Measurements from ENCODE around the gene GLCCI1. TPM values are rescaled to one million over a fixed set of nuclear protein-coding genes. Genes with fewer than 3 reads are reported as not detected.
"Not testable (repeated sequence)": the region's sequence is repeated elsewhere in the genome, so short reads cannot be mapped to it uniquely, and the experiment has no call there.

GLCCI1 gene
- total RNA-seq, 1 experiment from 2014 or later: 35.3 TPM

- in situ Hi-C loops (cut with HindIII; ENCODE audit: low sequenced_read_pairs): no loop called here
- peak; percentile 81 for DNase-seq (ENCODE audit: low spot score)
Observed at GRCh38 chr7:8068892-8069686, 100.5 kb downstream of the GLCCI1 start.

- DNase-seq (ENCODE audit: low spot score): peak; percentile 90
- in situ Hi-C loops (cut with HindIII; ENCODE audit: low sequenced_read_pairs): no loop called here
Observed at GRCh38 chr7:8070451-8071180, 102.0 kb downstream of the GLCCI1 start.

- no peak for DNase-seq (ENCODE audit: low spot score)
- in situ Hi-C loops (cut with HindIII; ENCODE audit: low sequenced_read_pairs): no loop called here
Observed at GRCh38 chr7:8078418-8078817, 109.8 kb downstream of the GLCCI1 start.

GRCh38 chr7:8082762-8083161, 114.2 kb downstream of the GLCCI1 start:
- DNase-seq (ENCODE audit: low spot score): no peak
- in situ Hi-C loops (cut with HindIII; ENCODE audit: low sequenced_read_pairs): no loop called here

GRCh38 chr7:8084836-8085235, 116.2 kb downstream of the GLCCI1 start:
- DNase-seq (ENCODE audit: low spot score): no peak
- in situ Hi-C loops (cut with HindIII; ENCODE audit: low sequenced_read_pairs): no loop called here

GRCh38 chr7:8085420-8085819, 116.8 kb downstream of the GLCCI1 start:
- in situ Hi-C loops (cut with HindIII; ENCODE audit: low sequenced_read_pairs): no loop called here
- no peak for DNase-seq (ENCODE audit: low spot score)

- no peak for DNase-seq (ENCODE audit: low spot score)
- in situ Hi-C loops (cut with HindIII; ENCODE audit: low sequenced_read_pairs): no loop called here
Observed at GRCh38 chr7:8086239-8086638, 117.6 kb downstream of the GLCCI1 start.

- in situ Hi-C loops (cut with HindIII; ENCODE audit: low sequenced_read_pairs): no loop called here
- DNase-seq (ENCODE audit: low spot score): peak; percentile 80
Observed at GRCh38 chr7:8089036-8089780, 120.6 kb downstream of the GLCCI1 start.

GRCh38 chr7:8092140-8092539, 123.5 kb downstream of the GLCCI1 start:
- in situ Hi-C loops (cut with HindIII; ENCODE audit: low sequenced_read_pairs): no loop called here
- no peak for DNase-seq (ENCODE audit: low spot score)

- in situ Hi-C loops (cut with HindIII; ENCODE audit: low sequenced_read_pairs): no loop called here
- DNase-seq (ENCODE audit: low spot score): peak; percentile 82
Observed at GRCh38 chr7:8094164-8095140, 125.9 kb downstream of the GLCCI1 start.

GRCh38 chr7:8101292-8101691, 132.7 kb downstream of the GLCCI1 start:
- in situ Hi-C loops (cut with HindIII; ENCODE audit: low sequenced_read_pairs); DNase-seq (ENCODE audit: low spot score): not testable (repeated sequence)

- DNase-seq (ENCODE audit: low spot score): no peak
- in situ Hi-C loops (cut with HindIII; ENCODE audit: low sequenced_read_pairs): no loop called here
Observed at GRCh38 chr7:8103282-8103681, 134.7 kb downstream of the GLCCI1 start.

- no peak for DNase-seq (ENCODE audit: low spot score)
- in situ Hi-C loops (cut with HindIII; ENCODE audit: low sequenced_read_pairs): no loop called here
Observed at GRCh38 chr7:8105449-8106095, 137.0 kb downstream of the GLCCI1 start.

GRCh38 chr7:8109196-8110022, 140.8 kb downstream of the GLCCI1 start:
- in situ Hi-C loops (cut with HindIII; ENCODE audit: low sequenced_read_pairs): no loop called here
- no peak for DNase-seq (ENCODE audit: low spot score)

- no peak for DNase-seq (ENCODE audit: low spot score)
- in situ Hi-C loops (cut with HindIII; ENCODE audit: low sequenced_read_pairs): no loop called here
Observed at GRCh38 chr7:8111282-8111960, 142.8 kb downstream of the GLCCI1 start.

GRCh38 chr7:8112685-8113084, 144.1 kb downstream of the GLCCI1 start:
- DNase-seq (ENCODE audit: low spot score): no peak
- in situ Hi-C loops (cut with HindIII; ENCODE audit: low sequenced_read_pairs): no loop called here

GRCh38 chr7:8113184-8113583, 144.6 kb downstream of the GLCCI1 start:
- in situ Hi-C loops (cut with HindIII; ENCODE audit: low sequenced_read_pairs): no loop called here
- peak; percentile 65 for DNase-seq (ENCODE audit: low spot score)
